Measurements from ENCODE around the gene MBP. TPM values are rescaled to one million over a fixed set of nuclear protein-coding genes. Genes with fewer than 3 reads are reported as not detected.

Gene MBP
- total and polyA plus RNA-seq, 2 donors from 2014 or later: 15.1 to 61.2 TPM

GRCh38 chr18:76986406-76986805 lies 146.2 kb downstream of the MBP start:
- no peaks in the 10 kb centered on the region for H3K9me3 ChIP-seq (ENCODE audit: control insufficient read depth in 2 of 3, insufficient read depth in 1 of 3, low read length in 3 of 3)
- no peaks in the 10 kb centered on the region for H3K27me3 ChIP-seq (ENCODE audit: control insufficient read depth, insufficient read depth, low read length)
- no peak for TF ChIP-seq CTCF (IDR thresholded peaks at IDR 0.05; ENCODE audit: borderline replicate concordance, extremely low read depth, insufficient read depth)
- intact Hi-C loops (cut with DNase I): no loop called here
- no peak overlapping the region for H3K27ac ChIP-seq (ENCODE audit: low read depth in 2 of 2, low read length in 2 of 2)
- peak in 2 of 5 donors; percentile 6 to 31 for DNase-seq
- H3K4me1 ChIP-seq (ENCODE audit: control insufficient read depth in 2 of 3, insufficient read depth in 2 of 3, low read depth in 1 of 3, low read length in 3 of 3): peaks cover 0 to 6% (median 0%) of the 10 kb centered on the region in 3 donors
- no peak overlapping the region for H3K9ac ChIP-seq (ENCODE audit: low read length in 3 of 3)
- H3K4me3 ChIP-seq (ENCODE audit: low read length in 3 of 3): no peak overlapping the region
- FAIRE-seq: no peak
- H3K36me3 ChIP-seq (ENCODE audit: control insufficient read depth in 2 of 3, insufficient read depth in 3 of 3, low read length in 3 of 3): no peaks in the 10 kb centered on the region

GRCh38 chr18:76985951-76986236 lies 146.7 kb downstream of the MBP start:
- peaks cover 0 to 6% (median 0%) of the 10 kb centered on the region in 3 donors for H3K4me1 ChIP-seq (ENCODE audit: control insufficient read depth in 2 of 3, insufficient read depth in 2 of 3, low read depth in 1 of 3, low read length in 3 of 3)
- H3K9ac ChIP-seq (ENCODE audit: low read length in 3 of 3): no peak overlapping the region
- DNase-seq (peak in 2 of 5 donors; percentile 5 to 18), FAIRE-seq (no peak)
- no peaks in the 10 kb centered on the region for H3K36me3 ChIP-seq (ENCODE audit: control insufficient read depth in 2 of 3, insufficient read depth in 3 of 3, low read length in 3 of 3)
- H3K4me3 ChIP-seq (ENCODE audit: low read length in 3 of 3): no peak overlapping the region
- no peak for TF ChIP-seq CTCF (IDR thresholded peaks at IDR 0.05; ENCODE audit: borderline replicate concordance, extremely low read depth, insufficient read depth)
- no peaks in the 10 kb centered on the region for H3K9me3 ChIP-seq (ENCODE audit: control insufficient read depth in 2 of 3, insufficient read depth in 1 of 3, low read length in 3 of 3)
- intact Hi-C loops (cut with DNase I): no loop called here
- H3K27ac ChIP-seq (ENCODE audit: low read depth in 2 of 2, low read length in 2 of 2): no peak overlapping the region
- no peaks in the 10 kb centered on the region for H3K27me3 ChIP-seq (ENCODE audit: control insufficient read depth, insufficient read depth, low read length)

- H3K9ac ChIP-seq (ENCODE audit: low read length in 3 of 3): no peak overlapping the region
- DNase-seq (peak in 2 of 5 donors; percentile 3 to 28), FAIRE-seq (no peak)
- peaks cover 0 to 6% (median 0%) of the 10 kb centered on the region in 3 donors for H3K4me1 ChIP-seq (ENCODE audit: control insufficient read depth in 2 of 3, insufficient read depth in 2 of 3, low read depth in 1 of 3, low read length in 3 of 3)
- TF ChIP-seq CTCF (IDR thresholded peaks at IDR 0.05; ENCODE audit: borderline replicate concordance, extremely low read depth, insufficient read depth): no peak
- no peak overlapping the region for H3K4me3 ChIP-seq (ENCODE audit: low read length in 3 of 3)
- no peaks in the 10 kb centered on the region for H3K36me3 ChIP-seq (ENCODE audit: control insufficient read depth in 2 of 3, insufficient read depth in 3 of 3, low read length in 3 of 3)
- H3K9me3 ChIP-seq (ENCODE audit: control insufficient read depth in 2 of 3, insufficient read depth in 1 of 3, low read length in 3 of 3): no peaks in the 10 kb centered on the region
- H3K27ac ChIP-seq (ENCODE audit: low read depth in 2 of 2, low read length in 2 of 2): no peak overlapping the region
- intact Hi-C loops (cut with DNase I): no loop called here
- no peaks in the 10 kb centered on the region for H3K27me3 ChIP-seq (ENCODE audit: control insufficient read depth, insufficient read depth, low read length)
Measured at GRCh38 chr18:76985156-76985950, 147.2 kb downstream of the MBP start.
